Measurements from ENCODE around the gene VSTM2L. TPM values are rescaled to one million over a fixed set of nuclear protein-coding genes. Genes with fewer than 3 reads are reported as not detected.
"Not testable (repeated sequence)": the region's sequence is repeated elsewhere in the genome, so short reads cannot be mapped to it uniquely, and the experiment has no call there.

Gene VSTM2L, protein sequence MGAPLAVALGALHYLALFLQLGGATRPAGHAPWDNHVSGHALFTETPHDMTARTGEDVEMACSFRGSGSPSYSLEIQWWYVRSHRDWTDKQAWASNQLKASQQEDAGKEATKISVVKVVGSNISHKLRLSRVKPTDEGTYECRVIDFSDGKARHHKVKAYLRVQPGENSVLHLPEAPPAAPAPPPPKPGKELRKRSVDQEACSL
- 1 to 10 TPM; 1.4 to 1.5 TPM for total RNA-seq

DNA sequence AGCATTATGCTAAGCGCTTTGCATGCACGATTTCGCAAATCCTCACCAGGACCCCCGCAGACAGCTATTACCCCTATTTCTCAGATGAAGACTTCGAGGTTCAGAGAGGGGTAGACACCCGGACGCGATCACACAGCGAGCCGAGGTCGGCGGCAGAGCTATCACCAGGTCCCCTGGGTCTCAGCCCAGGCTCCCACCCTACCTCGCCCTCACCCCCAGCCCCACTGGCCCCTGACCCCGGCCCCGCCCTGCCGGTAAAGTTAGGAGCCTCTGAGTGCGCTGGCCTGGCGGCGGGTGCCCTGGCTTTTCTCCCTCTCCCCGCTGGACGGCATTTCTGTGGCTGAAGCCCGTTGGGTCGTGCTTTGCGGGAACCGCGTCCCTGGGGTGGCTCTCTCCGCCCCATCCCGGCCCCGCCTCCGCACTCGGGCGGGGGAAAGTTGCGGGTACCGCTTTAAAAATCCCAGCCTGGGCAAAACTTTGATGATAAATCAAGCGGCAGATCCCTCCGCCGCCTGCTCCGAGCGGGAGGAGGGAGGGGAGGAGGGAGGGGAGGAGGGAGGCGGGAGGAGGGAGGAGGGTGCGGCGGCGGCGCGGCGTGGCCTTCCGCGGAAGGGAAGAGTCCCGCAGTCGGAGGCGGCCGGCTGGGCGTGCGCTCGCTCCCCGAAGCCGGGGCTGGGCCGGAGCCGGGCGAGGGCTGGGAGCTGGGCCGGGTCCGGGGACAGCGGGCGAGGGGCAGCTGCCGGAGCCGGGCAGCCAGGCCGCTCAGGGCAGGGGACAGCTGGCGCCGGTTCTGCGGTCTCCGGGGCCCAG lies at the start of gene VSTM2L:
Gene VSTM2L, plus strand, starts transcription at position 624 of the 810 bp plus-strand sequence. CDS start 224 bp downstream, outside the sequence.
- Histone ChIP-seq H3K9me3 (no peaks in the 10 kb centered on the region), H3K36me3 (no peaks in the 10 kb centered on the region), H3K9ac (ENCODE audit: low read depth in 2 of 2, low read length in 2 of 2) (no peak within 1 kb of the TSS), H3K27ac (no peak within 1 kb of the TSS), H3K4me3 (peak within 1 kb of the TSS; percentile 30), H3K4me1 (no peaks in the 10 kb centered on the region), H3K27me3 (peaks cover 23% of the 10 kb centered on the region)
- TF ChIP-seq, protein P1, sequence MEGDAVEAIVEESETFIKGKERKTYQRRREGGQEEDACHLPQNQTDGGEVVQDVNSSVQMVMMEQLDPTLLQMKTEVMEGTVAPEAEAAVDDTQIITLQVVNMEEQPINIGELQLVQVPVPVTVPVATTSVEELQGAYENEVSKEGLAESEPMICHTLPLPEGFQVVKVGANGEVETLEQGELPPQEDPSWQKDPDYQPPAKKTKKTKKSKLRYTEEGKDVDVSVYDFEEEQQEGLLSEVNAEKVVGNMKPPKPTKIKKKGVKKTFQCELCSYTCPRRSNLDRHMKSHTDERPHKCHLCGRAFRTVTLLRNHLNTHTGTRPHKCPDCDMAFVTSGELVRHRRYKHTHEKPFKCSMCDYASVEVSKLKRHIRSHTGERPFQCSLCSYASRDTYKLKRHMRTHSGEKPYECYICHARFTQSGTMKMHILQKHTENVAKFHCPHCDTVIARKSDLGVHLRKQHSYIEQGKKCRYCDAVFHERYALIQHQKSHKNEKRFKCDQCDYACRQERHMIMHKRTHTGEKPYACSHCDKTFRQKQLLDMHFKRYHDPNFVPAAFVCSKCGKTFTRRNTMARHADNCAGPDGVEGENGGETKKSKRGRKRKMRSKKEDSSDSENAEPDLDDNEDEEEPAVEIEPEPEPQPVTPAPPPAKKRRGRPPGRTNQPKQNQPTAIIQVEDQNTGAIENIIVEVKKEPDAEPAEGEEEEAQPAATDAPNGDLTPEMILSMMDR (IDR thresholded peaks at IDR 0.05), result no peak
- intact Hi-C loops (cut with DNase I), result no loop called here
- DNase-seq, result no peak

DNA sequence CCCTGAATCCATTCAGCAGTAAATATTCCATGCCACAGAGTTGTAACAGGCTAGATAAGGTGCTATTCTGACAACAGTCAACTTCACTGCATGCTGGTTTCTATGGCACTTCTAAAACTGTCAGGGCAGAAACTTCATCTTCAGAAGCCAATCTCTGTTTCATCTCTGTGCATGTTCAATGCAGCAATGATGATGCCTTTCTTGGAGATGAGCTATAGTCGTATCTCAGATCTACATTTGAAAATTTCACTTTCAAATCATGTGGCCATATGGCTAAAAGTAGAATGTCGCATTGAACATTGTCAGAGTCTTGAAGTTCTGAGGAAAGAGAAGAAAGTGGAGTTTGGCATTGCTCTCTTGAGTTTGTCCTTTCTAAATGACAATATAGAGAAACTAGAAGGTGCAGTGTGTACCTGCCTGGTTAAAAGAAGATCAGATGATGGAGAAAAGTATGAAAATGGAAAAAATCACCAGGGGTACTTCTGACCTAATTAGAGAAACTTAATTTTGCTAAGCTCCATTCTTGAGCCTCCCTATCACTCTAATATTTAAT lies 49.0 kb upstream of the VSTM2L start:
- H3K4me3 ChIP-seq, result no peak overlapping the region
- no peaks in the 10 kb centered on the region for H3K4me1 ChIP-seq
- H3K9ac ChIP-seq (ENCODE audit: low read depth in 2 of 2, low read length in 2 of 2), result no peak overlapping the region
- no peaks in the 10 kb centered on the region for H3K36me3 ChIP-seq
- intact Hi-C loops (cut with DNase I), result no loop called here
- no peaks in the 10 kb centered on the region for H3K9me3 ChIP-seq
- no peak for DNase-seq
- no peaks in the 10 kb centered on the region for H3K27me3 ChIP-seq
- TF ChIP-seq, protein P1 (IDR thresholded peaks at IDR 0.05), result no peak
- H3K27ac ChIP-seq, result no peak overlapping the region

DNA sequence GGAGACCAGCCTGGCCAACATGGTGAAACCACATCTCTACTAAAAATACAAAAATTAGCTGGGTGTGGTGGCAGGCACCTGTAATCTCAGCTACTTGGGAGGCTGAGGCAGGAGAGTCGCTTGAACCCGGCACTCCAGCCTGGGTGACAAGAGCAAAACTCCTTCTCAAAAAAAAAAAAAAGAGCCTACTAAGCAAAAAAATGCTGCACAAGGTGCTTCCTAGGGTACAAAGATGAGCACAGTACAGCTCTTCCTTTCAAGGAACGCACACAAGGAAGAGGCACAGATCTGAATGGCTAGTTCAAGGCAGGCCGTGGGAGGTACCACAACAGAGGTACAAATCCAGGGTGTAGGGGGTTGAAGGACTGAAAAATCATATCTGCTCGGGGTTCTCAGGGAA lies 46.9 kb upstream of the VSTM2L start:
- H3K9me3 ChIP-seq; intact Hi-C loops (cut with DNase I): not testable (repeated sequence)

DNA sequence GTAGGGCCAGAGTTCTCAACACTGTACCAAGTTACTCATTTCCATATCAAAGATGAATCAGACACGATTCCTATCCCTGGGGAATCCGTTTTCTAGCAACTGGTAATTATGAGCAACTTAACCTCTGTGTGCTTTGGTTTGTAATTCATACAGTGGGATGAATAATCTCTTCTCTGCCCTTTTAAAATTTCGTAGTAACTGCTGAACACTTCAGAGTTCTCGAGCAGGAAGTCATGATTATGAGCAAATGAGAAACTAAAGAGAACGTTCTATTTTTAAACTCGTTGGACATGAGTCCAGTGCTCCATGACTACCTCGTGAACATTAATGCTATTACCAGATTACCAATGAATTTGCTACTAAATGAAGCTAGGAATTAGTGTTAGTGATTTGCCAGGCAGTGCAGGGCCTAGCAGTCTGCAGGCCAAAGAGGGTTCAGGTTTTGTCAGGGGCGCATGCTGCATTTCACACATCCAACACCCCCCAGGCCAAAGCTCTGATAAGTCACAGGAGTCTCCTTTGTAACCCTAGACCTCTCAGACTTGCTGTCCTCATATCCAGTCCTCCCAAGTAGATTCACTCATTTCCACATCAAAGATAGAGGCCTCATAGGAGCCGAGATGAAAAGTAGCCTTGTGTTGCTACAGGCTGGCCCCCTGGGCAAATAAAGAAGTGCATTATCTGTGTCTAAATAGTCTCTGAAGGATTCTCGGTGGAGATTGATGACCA lies 45.8 kb upstream of the VSTM2L start:
- TF ChIP-seq, protein P1 (IDR thresholded peaks at IDR 0.05), result no peak
- H3K9me3 ChIP-seq, result no peaks in the 10 kb centered on the region
- no peak for DNase-seq
- no peak overlapping the region for H3K9ac ChIP-seq (ENCODE audit: low read depth in 2 of 2, low read length in 2 of 2)
- no peaks in the 10 kb centered on the region for H3K4me1 ChIP-seq
- H3K27ac ChIP-seq, result no peak overlapping the region
- intact Hi-C loops (cut with DNase I), result no loop called here
- no peak overlapping the region for H3K4me3 ChIP-seq
- no peaks in the 10 kb centered on the region for H3K36me3 ChIP-seq
- no peaks in the 10 kb centered on the region for H3K27me3 ChIP-seq

More for the DNA sequence above, 46.9 kb upstream of the VSTM2L start:
- not testable (repeated sequence) for H3K27me3 ChIP-seq; H3K4me3 ChIP-seq; DNase-seq; H3K9ac ChIP-seq (ENCODE audit: low read depth in 2 of 2, low read length in 2 of 2); H3K27ac ChIP-seq; H3K36me3 ChIP-seq; H3K4me1 ChIP-seq

DNA sequence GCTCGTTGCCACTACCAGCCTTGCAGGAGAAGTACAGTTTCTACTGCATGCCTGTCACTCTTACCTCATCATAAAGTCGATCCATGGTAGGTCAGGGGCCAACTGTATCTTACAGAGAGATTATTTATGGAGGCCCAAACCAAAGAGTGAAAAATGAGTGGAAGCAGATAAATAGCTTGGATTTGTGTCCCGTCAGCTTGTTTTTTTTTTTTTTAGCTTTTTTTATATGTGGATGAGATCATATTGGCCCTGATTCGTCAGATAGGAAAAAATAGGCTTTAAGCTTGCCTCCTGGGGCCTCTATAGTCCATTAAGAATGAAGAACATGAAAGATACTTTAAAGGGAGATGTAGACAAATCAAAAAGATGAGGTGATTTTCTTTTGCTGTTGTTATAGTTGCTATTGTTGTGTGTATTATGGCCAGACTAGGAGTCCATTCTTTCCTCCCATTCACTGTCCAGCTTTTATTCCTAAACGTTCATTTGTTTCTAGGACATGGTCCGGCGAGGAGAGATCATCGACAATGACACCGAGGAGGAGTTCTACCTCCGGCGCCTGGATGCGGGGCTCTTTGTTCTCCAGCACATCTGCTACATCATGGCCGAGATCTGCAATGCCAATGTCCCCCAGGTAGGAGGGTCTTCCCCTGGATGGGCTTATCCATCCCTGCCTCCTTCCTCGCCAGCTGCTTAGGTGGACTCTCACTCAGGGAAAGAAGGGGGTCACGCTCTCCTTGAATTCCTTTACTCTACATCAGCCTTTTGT lies 43.3 kb upstream of the VSTM2L start:
- H3K27me3 ChIP-seq, result no peaks in the 10 kb centered on the region
- no peak for DNase-seq
- no peak overlapping the region for H3K4me3 ChIP-seq
- H3K4me1 ChIP-seq, result no peaks in the 10 kb centered on the region
- no peaks in the 10 kb centered on the region for H3K36me3 ChIP-seq
- H3K9ac ChIP-seq (ENCODE audit: low read depth in 2 of 2, low read length in 2 of 2), result no peak overlapping the region
- H3K27ac ChIP-seq, result no peak overlapping the region
- TF ChIP-seq, protein P1 (IDR thresholded peaks at IDR 0.05), result no peak
- intact Hi-C loops (cut with DNase I), result no loop called here
- H3K9me3 ChIP-seq, result no peaks in the 10 kb centered on the region

Measured in colonic mucosa (tissue), 4 donors.